CD14-positive monocyte (primary cell): ENCODE data around the gene RECK. TPM values are rescaled to one million over a fixed set of nuclear protein-coding genes. Genes with fewer than 3 reads are reported as not detected.

Source experiments
- DNase-seq, 3 donors: peaks; one replicate each; pipeline ENCODE4 v3.0.0-alpha.2; 2011 to 2022
- H2AFZ ChIP-seq: 2 replicates; pipeline ENCODE4 v1.6.0; 2012; ENCODE audit warnings: mild to moderate bottlenecking, low read depth, low read length, inconsistent platforms; ENCODE audit not compliant: insufficient read depth, poor library complexity, severe bottlenecking
- H3K27ac ChIP-seq, 2 donors: 1 replicate in 1 of 2; 2 replicates in 1 of 2; pipeline ENCODE4 v1.5.1; 2012 to 2013; ENCODE audit warnings: low read length in 2 of 2, control low read depth in 1 of 2, inconsistent platforms in 1 of 2, low read depth in 1 of 2, mild to moderate bottlenecking in 1 of 2
- H3K27me3 ChIP-seq, 2 donors: one replicate each; pipeline versions ENCODE4 v1.6.0 to v1.6.1; 2011 to 2013; ENCODE audit warnings: low read length in 2 of 2; ENCODE audit not compliant: control insufficient read depth in 2 of 2, insufficient read depth in 2 of 2
- H3K36me3 ChIP-seq, 2 donors: replicated peaks in 1 of 2; 1 replicate in 1 of 2; 2 replicates in 1 of 2; pipeline versions ENCODE4 v1.5.1 to v1.6.1; 2012 to 2013; ENCODE audit warnings: low read length in 2 of 2, control low read depth in 1 of 2, inconsistent platforms in 1 of 2, mild to moderate bottlenecking in 1 of 2; ENCODE audit not compliant: insufficient read depth in 2 of 2, control insufficient read depth in 1 of 2
- H3K4me1 ChIP-seq, 2 donors: 1 replicate in 1 of 2; 2 replicates in 1 of 2; pipeline versions ENCODE4 v1.5.1 to v1.6.1; 2012 to 2013; ENCODE audit warnings: low read length in 2 of 2, control low read depth in 1 of 2, inconsistent platforms in 1 of 2, mild to moderate bottlenecking in 1 of 2, moderate library complexity in 1 of 2; ENCODE audit not compliant: insufficient read depth in 2 of 2, control insufficient read depth in 1 of 2
- H3K4me2 ChIP-seq: replicated peaks from 2 replicates; pipeline ENCODE3; 2012; ENCODE audit warnings: low read length, moderate library complexity, mild to moderate bottlenecking; ENCODE audit not compliant: poor library complexity, severe bottlenecking; ENCODE audit errors: extremely low read depth
- H3K4me3 ChIP-seq, 3 experiments: fragments of 200-600 bp in 1 of 3; sonication (generic) in 1 of 3; replicated peaks in 1 of 3; 1 replicate in 2 of 3; 2 replicates in 1 of 3; pipeline ENCODE4 v1.5.1; 2011 to 2013; ENCODE audit warnings: low read length in 3 of 3, mild to moderate bottlenecking in 3 of 3, control low read depth in 2 of 3, low read depth in 2 of 3, inconsistent platforms in 1 of 3, moderate library complexity in 1 of 3
- H3K79me2 ChIP-seq: 2 replicates; pipeline ENCODE4 v1.6.0; 2012; ENCODE audit warnings: mild to moderate bottlenecking, control low read depth, inconsistent platforms, low read length, moderate library complexity; ENCODE audit not compliant: insufficient read depth
- H3K9ac ChIP-seq: 2 replicates; pipeline ENCODE4 v1.6.0; 2017; ENCODE audit warnings: low read length, mild to moderate bottlenecking; ENCODE audit not compliant: insufficient read depth, poor library complexity, severe bottlenecking
- H3K9me3 ChIP-seq, 2 donors: replicated peaks in 1 of 2; 1 replicate in 1 of 2; 2 replicates in 1 of 2; pipeline versions ENCODE4 v1.5.1 to v1.6.1; 2012 to 2013; ENCODE audit warnings: low read length in 2 of 2, control low read depth in 1 of 2; ENCODE audit not compliant: control insufficient read depth in 1 of 2, insufficient read depth in 1 of 2
- H4K20me1 ChIP-seq: 2 replicates; pipeline ENCODE4 v1.6.0; 2012; ENCODE audit warnings: mild to moderate bottlenecking, low read length, control low read depth, moderate library complexity; ENCODE audit not compliant: insufficient read depth
- H3K27ac Mint-ChIP-seq, 7 donors: one replicate each; pipeline ENCODE4 v1.8.0; 2020; ENCODE audit warnings: mild to moderate bottlenecking in 7 of 7, mixed read lengths in 7 of 7, moderate library complexity in 6 of 7, inconsistent platforms in 2 of 7
- H3K27me3 Mint-ChIP-seq, 3 donors: one replicate each; pipeline ENCODE4 v1.8.0; 2021 to 2022; ENCODE audit warnings: low read depth in 3 of 3, mild to moderate bottlenecking in 3 of 3, mixed read lengths in 3 of 3, moderate library complexity in 3 of 3, inconsistent platforms in 1 of 3
- H3K36me3 Mint-ChIP-seq, 2 donors: one replicate each; pipeline ENCODE4 v1.8.0; 2020; ENCODE audit warnings: mixed read lengths in 2 of 2, inconsistent platforms in 1 of 2, mild to moderate bottlenecking in 1 of 2
- H3K4me1 Mint-ChIP-seq: one replicate; pipeline ENCODE4 v1.8.0; 2020; ENCODE audit warnings: mild to moderate bottlenecking, mixed read lengths
- H3K4me3 Mint-ChIP-seq, 2 donors: one replicate each; pipeline ENCODE4 v1.8.0; 2020; ENCODE audit warnings: mild to moderate bottlenecking in 2 of 2, mixed read lengths in 2 of 2, moderate library complexity in 1 of 2
- H3K9me3 Mint-ChIP-seq, 7 donors: one replicate each; pipeline ENCODE4 v1.8.0; 2020 to 2022; ENCODE audit warnings: mixed read lengths in 7 of 7, mild to moderate bottlenecking in 6 of 7, moderate library complexity in 6 of 7, inconsistent platforms in 2 of 7
- WGBS: methylation state at CpG from one replicate; pipeline ENCODE4 v1.1.5; 2013; ENCODE audit warnings: missing lambda C conversion rate; ENCODE audit not compliant: insufficient coverage; 5-methylcytosine and 5-hydroxymethylcytosine counted together
- intact Hi-C, 2 donors: fragments of 100-400 bp; cut with micrococcal nuclease; formaldehyde crosslinking; loops; one replicate each; pipeline versions ENCODE4 v1.15.0 to v1.15.1; 2023
- polyA plus RNA-seq, 3 donors: library from polyadenylated mRNA; depleted of rRNA in 1 of 3; unstranded in 2 of 3; stranded (reverse) in 1 of 3; fragments of 300-500 nt in 2 of 3; fragments of >200 nt in 1 of 3; fragmentation: Illumina TruSeq in 2 of 3; gene quantifications; 1 replicate in 2 of 3; 2 replicates in 1 of 3; pipeline ENCODE4 v1.2.3, GENCODE V29; 2012 to 2021
- TF ChIP-seq, protein P1 (sequence below): fragments of 200-600 bp; IDR thresholded peaks from one replicate; pipeline ENCODE4 v1.8.0; 2022; ENCODE audit warnings: antibody characterized with exemption, mild to moderate bottlenecking

The RECK gene
- polyA plus RNA-seq, 3 donors, result 5.0 to 5.2 (median 5.1) TPM

DNA sequence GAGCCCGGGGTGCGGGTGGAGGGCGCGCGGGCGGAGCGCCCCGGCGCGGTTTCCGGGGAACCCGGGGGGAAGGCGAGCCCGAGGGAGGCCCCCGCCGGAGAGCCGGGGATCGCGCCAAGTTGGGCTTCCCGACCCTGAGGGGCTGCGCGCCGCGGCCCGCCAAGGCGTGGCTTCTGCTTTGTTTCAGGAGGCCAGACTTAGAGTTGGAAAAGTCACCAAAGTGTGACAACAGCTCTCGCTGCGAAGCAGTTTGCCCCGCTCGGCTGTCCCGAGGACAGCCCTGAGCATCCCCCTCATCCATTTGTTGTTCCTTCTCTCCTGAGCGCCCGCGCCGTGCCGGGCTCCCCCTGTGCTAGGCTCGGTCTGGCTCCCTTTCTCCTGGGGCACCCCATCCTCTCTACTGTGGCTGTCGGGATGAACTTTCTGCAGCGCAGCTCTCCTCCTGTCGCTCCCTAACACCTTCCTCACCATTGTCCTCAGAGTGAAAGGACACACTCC, 100.2 kb downstream of the RECK start:
- peak overlapping the region; percentile 95 for H2AFZ ChIP-seq
- intact Hi-C loops, result loop anchor here (2.0 to 5.0 kb wide), 2 partner anchors 14 to 35 kb away; no protein-coding TSS in a partner anchor

DNA sequence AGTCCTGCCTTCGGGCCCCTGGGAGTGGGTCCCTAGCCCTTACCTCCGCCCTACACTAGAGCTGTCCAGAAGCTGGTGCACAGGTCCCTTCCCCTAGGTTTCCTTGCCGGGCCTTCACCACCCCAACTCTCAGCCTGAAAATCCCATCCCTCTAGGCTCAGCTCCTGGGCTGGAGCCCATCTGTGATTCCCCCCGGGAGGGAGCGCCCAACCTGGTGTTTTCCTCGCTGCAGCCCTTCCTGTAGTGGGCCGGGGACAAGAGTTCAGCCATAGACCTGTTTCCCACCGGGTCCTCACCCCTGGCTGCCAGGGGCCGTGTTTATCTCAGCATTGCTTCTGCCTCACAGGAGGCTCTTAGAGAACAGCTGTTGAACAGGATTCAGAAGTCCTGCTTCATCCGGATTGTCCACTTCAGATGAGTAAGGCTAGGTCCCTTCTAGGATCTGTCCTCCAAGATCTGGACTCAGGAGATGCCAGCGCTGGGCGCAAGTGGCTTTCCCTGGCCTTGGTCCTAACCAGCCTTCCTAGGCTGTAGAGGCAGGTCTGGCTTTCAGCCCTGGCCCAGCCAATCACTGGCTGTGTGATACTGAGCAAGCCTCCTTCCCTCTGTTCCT, 100.8 kb downstream of the RECK start:
- Histone ChIP-seq H3K79me2 (peaks cover 70% of the 10 kb centered on the region), H3K4me3 (peak overlapping the region; percentile 86 to 98 (median 96)), H3K9me3 (no peaks in the 10 kb centered on the region), H3K4me2 (peak overlapping the region; percentile 94), H2AFZ (peak overlapping the region; percentile 95), H3K27me3 (no peaks in the 10 kb centered on the region), H3K36me3 (peaks cover 5 to 7% of the 10 kb centered on the region in 2 donors), H3K27ac (peak overlapping the region; percentile 75 to 99), H3K9ac (peak overlapping the region; percentile 93), H3K4me1 (peaks cover 63 to 66% of the 10 kb centered on the region in 2 donors), H4K20me1 (peaks cover 17% of the 10 kb centered on the region)
- Mint-ChIP-seq H3K9me3 (no peaks in the 10 kb centered on the region), H3K27ac (peak overlapping the region; percentile 95 to 98 (median 96)), H3K4me1 (peaks cover 62% of the 10 kb centered on the region), H3K36me3 (peaks cover 14 to 36% of the 10 kb centered on the region in 2 donors), H3K4me3 (peak overlapping the region; percentile 100), H3K27me3 (peaks cover 0 to 3% (median 0%) of the 10 kb centered on the region in 3 donors)
- DNase-seq, result no peak
- WGBS, result 50% methylated on average over 12 of the region's 12 CpGs
- TF ChIP-seq, protein P1, sequence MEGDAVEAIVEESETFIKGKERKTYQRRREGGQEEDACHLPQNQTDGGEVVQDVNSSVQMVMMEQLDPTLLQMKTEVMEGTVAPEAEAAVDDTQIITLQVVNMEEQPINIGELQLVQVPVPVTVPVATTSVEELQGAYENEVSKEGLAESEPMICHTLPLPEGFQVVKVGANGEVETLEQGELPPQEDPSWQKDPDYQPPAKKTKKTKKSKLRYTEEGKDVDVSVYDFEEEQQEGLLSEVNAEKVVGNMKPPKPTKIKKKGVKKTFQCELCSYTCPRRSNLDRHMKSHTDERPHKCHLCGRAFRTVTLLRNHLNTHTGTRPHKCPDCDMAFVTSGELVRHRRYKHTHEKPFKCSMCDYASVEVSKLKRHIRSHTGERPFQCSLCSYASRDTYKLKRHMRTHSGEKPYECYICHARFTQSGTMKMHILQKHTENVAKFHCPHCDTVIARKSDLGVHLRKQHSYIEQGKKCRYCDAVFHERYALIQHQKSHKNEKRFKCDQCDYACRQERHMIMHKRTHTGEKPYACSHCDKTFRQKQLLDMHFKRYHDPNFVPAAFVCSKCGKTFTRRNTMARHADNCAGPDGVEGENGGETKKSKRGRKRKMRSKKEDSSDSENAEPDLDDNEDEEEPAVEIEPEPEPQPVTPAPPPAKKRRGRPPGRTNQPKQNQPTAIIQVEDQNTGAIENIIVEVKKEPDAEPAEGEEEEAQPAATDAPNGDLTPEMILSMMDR, result no peak
- intact Hi-C loops, result loop anchor here (2.0 to 5.0 kb wide), 2 partner anchors 13 to 35 kb away; no protein-coding TSS in a partner anchor

More for the DNA sequence above, 100.2 kb downstream of the RECK start:
- Histone ChIP-seq H3K4me1 (peaks cover 57 to 64% of the 10 kb centered on the region in 2 donors), H3K36me3 (peaks cover 1 to 3% of the 10 kb centered on the region in 2 donors), H3K79me2 (peaks cover 65% of the 10 kb centered on the region), H3K4me3 (peak overlapping the region; percentile 86 to 98 (median 96)), H4K20me1 (peaks cover 15% of the 10 kb centered on the region), H3K4me2 (peak overlapping the region; percentile 94), H3K9ac (peak overlapping the region; percentile 93), H3K27me3 (no peaks in the 10 kb centered on the region), H3K27ac (peak overlapping the region; percentile 75 to 99), H3K9me3 (no peaks in the 10 kb centered on the region)
- Mint-ChIP-seq H3K27me3 (peaks cover 0 to 3% (median 0%) of the 10 kb centered on the region in 3 donors), H3K27ac (peak overlapping the region; percentile 94 to 98 (median 96)), H3K4me3 (peak overlapping the region; percentile 100), H3K9me3 (peaks cover 0 to 1% (median 0%) of the 10 kb centered on the region in 7 donors), H3K4me1 (peaks cover 60% of the 10 kb centered on the region), H3K36me3 (peaks cover 11 to 30% of the 10 kb centered on the region in 2 donors)
- WGBS, result 1% methylated on average over 40 of the region's 40 CpGs
- DNase-seq, result no peak
- TF ChIP-seq, protein P1, result no peak
